Sigmoid colon (tissue), 4 donors: ENCODE results near the gene PCDHGA5.
A peak's percentile ranks its signal among the peaks of the same experiment; 100 is the strongest.
"Not testable (repeated sequence)": the region's sequence is repeated elsewhere in the genome, so short reads cannot be mapped to it uniquely, and the experiment has no call there.

Experiments
- CTCF ChIP-seq, 4 experiments: fragments of 450-650 bp in 3 of 4; fragments of 200-600 bp in 1 of 4; IDR thresholded peaks; one replicate each; pipeline ENCODE4 v1.5.1; 2016 to 2019; ENCODE audit warnings: antibody characterized with exemption in 4 of 4, mild to moderate bottlenecking in 3 of 4, moderate library complexity in 2 of 4
- POLR2A ChIP-seq, 2 donors: fragments of 450-650 bp; IDR thresholded peaks; one replicate each; pipeline ENCODE4 v1.6.1; 2016; ENCODE audit warnings: antibody characterized with exemption in 2 of 2, mild to moderate bottlenecking in 2 of 2, moderate library complexity in 2 of 2
- POLR2AphosphoS5 ChIP-seq, 4 donors: sonication (generic); formaldehyde crosslinking; IDR thresholded peaks; one replicate each; pipeline ENCODE4 v1.6.1; 2017; ENCODE audit warnings: antibody characterized with exemption in 4 of 4

GRCh38 chr5:141407790-141408505 lies 44.0 kb downstream of the PCDHGA5 start, which contains the start of gene PCDHGB6:
- not testable (repeated sequence) for TF ChIP-seq POLR2AphosphoS5, POLR2A (IDR thresholded peaks at IDR 0.05)
- TF ChIP-seq CTCF (IDR thresholded peaks at IDR 0.05) = peak in 3 of 4 experiments; percentile 9 to 32 (median 21)
